ENCODE results near the gene PKP3. TPM values are rescaled to one million over a fixed set of nuclear protein-coding genes. Genes with fewer than 3 reads are reported as not detected.
"Not testable (repeated sequence)": the region's sequence is repeated elsewhere in the genome, so short reads cannot be mapped to it uniquely, and the experiment has no call there.

The PKP3 gene
- total RNA-seq, 1 donor from 2014 or later: not detected

DNA sequence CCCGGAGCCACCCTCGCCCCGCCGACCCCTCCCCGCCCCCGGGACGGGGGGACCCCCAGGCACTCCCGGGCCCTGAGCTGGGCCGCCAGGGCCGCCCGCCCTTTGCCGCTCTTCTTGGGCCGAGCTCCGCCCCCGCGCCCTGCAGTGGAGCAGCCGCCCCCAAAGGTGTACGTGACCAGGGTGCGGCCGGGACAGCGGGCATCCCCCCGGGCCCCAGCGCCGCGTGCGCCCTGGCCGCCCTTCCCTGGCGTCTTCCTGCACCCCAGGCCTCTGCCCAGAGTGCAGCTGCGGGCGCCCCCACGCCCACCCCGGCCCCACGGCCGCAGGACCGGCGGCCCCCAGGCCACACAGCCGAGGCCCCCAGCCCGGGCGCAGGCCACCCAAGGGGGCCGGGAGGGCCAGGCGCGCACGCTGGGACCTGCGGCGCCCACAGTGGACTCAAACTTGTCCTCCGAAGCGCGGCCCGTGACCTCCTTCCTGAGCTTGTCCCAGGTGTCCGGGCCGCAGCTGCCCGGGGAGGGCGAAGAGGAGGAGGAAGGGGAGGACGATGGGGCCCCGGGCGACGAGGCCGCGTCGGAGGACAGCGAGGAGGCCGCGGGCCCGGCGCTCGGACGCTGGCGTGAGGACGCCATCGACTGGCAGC is 17.4 kb upstream of the PKP3 start:
- intact Hi-C loops (cut with micrococcal nuclease): no loop called here

DNA sequence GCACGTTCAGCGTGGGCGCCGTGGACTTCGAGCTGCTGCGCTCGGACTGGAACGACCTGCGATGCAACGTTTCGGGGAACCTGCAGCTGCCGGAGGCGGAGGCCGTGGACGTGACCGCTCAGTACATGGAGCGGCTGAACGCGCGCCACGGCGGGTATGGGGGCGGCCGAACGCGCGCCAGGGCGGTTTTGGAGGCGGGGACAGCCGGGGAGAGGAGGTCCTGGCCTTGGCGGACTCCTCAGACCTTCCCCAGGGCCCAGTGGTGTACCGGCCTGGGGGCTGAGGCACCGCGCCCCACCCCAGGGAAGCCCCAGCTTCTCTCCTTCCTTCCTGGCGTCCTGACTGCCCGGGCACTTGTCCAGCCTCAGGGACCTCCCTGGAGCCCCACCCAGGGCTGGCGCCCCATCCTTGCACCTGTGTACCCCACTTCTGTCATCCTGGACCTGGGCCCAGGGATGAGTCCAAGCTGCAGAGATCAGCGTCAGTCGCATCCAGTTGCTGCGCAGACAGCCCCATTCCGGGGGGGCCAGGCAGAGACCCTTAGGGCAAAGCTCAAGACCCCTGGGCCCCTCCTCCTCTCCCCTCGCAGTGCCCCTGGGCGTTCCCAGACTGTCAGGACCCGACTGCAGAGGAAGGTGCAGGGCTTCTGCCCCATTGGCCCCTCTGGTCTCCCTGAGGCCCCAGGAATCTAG is 16.7 kb upstream of the PKP3 start:
- intact Hi-C loops (cut with micrococcal nuclease): no loop called here

DNA sequence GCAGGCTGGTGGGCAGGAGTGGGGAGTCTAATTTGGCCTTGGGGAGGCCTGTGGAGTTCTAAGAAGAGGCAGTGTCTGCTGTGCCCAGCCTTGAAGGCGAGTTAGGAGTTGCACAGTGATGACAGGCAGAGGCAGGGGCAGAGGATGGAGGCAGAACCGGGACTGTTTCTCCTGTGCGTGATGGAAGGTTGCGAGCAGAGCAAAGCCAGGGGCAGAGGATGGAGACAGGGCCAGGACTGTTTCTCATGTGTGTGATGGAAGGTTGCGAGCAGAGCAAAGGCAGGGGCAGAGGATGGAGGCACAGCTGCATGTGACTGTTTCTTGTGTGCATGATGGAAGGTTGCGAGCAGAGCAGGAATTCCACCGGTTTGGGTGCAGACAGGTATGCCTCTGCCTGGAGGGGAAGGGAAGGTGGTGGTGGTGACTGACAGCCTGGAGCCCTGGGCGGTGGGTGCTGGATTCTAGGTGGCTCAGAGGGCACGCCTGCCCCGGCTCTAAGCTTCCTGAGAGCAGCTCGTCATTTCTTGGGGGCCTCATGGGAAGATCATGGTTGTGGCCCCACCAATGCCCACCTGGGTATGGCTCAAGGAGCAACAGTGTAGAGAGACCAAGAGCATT is 16.0 kb upstream of the PKP3 start:
- intact Hi-C loops (cut with micrococcal nuclease): no loop called here

DNA sequence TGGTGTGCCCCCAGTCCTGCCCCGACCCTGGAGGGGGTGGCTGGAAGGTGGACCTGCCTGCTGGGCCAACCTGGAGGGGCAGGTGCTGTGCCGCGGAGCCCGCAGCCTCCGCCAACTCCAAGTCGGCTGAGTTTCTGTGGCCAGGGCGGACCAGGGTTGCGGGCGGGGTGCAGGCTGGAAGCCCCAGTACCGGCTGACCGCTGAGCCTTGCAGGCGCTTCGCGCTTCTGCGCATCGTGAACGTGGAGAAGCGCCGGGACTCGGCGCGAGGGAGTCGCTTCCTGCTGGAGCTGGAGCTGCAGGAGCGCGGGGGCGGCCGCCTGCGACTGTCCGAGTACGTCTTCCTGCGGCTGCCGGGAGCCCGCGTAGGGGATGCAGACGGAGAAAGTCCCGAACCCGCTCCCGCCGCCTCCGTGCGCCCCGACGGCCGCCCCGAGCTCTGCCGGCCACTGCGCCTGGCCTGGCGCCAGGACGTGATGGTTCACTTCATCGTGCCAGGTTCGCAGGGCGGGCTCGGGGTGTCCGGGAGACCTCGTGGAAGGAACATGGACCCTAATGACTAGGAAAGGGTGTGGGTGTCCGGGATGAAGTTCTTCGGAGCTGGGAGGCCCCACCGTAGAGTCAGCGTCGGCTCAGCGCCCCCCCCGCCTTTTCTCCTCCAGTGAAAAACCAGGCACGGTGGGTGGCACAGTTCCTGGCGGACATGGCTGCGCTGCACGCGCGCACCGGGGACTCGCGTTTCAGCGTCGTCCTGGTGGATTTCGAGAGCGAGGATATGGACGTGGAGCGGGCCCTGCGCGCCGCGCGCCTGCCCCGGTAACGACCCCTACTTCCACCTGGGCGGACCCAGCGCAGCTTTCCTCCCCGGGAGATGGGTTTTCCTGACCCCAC is 14.6 kb upstream of the PKP3 start:
- intact Hi-C loops (cut with micrococcal nuclease): no loop called here

DNA sequence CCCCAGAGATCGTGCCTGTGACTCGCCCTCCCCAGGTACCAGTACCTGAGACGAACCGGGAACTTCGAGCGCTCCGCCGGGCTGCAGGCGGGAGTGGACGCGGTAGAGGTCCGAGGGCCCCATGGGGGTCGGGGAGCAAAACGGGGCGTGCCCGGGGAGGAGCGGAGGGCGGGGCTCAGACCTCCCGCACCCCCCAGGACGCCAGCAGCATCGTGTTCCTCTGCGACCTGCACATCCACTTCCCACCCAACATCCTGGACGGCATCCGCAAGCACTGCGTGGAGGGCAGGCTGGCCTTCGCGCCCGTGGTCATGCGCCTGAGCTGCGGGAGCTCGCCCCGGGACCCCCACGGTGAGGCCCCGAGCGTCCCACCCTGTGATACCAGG is 13.9 kb upstream of the PKP3 start:
- intact Hi-C loops (cut with micrococcal nuclease): no loop called here

DNA sequence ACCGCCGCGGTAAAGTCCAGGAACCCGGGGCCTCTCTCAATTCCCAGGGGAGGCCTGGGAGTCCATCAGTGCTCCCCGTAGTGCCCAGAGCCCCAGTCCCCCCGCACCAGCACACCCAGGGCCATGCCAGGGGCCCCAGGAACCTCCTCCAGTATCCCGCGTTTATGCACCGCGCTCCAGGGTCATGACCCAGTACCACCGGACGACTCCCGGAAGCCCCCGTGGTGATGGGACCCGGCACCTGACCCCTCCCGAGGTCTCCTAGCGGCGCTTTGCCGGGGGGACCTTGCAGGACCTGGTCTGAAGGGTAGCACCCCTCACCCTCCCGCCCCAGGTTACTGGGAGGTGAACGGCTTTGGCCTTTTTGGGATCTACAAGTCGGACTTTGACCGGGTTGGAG is 13.5 kb upstream of the PKP3 start:
- intact Hi-C loops (cut with micrococcal nuclease): no loop called here

DNA sequence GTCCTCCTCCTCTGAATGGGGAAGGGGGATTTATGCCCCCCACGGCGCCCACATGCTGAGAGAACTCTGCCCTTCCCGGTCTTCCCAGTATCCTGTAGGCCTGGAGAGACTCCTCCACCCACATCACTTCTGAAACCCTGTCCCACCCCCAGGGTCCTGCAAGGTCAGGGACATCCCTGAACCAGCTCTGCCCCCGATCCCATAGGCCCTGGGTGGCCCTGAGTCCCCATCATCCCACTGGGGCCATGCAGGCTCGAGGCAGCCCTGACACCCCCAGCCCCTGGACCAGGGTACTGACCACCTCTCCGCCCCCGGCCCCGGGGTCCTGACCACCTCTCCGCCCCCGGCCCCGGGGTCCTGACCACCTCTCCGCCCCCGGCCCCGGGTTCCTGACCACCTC is 13.0 kb upstream of the PKP3 start:
- intact Hi-C loops (cut with micrococcal nuclease): no loop called here

DNA sequence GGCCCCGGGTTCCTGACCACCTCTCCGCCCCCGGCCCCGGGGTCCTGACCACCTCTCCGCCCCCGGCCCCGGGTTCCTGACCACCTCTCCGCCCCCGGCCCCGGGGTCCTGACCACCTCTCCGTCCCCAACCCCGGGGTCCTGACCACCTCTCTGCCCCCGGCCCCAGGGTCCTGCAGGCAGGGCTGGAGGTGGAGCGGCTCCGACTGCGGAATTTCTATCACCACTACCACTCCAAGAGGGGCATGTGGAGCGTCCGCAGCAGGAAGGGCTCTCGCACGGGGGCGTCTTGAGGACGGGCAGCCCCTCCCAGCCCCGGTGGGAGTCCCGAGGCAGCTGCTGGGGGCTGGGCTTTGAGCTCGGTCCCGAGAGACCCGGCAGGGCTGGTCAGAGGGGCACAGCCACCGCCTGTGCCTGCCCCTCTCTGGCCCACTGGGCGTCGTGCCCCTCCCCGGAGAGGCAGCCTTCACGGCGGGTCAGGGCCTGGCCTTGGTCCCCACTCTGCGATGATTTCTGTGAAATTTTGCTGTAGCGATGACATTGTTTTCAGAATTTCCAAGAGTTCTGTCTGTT is 12.4 kb upstream of the PKP3 start:
- intact Hi-C loops (cut with micrococcal nuclease): no loop called here

DNA sequence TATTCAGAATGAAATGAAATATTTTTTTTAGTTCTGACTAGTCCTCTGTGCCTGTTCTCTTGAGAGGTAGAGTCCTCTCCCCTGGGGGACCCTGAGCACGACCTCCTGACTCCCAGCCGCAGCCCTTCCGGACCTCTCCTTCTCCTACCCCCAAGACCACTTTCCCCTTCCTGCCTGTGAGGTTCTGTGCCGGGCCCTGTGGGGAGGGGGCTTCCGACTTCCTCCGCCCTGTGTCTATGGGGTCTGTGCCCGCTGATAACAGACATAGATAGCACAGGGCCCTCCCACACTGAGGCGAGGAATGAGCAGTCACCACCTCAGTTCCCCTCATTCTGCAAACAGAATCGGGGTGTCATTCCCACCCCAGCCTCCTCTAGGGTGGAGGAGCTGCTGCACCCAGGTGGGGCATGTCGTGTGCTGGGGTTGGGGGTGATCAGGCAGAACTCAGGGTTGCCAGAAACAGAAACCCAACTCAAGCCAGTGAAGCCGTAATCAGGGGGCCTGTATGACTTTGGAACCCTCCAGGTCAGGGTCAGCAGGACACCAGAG is 11.9 kb upstream of the PKP3 start:
- intact Hi-C loops (cut with micrococcal nuclease): no loop called here

DNA sequence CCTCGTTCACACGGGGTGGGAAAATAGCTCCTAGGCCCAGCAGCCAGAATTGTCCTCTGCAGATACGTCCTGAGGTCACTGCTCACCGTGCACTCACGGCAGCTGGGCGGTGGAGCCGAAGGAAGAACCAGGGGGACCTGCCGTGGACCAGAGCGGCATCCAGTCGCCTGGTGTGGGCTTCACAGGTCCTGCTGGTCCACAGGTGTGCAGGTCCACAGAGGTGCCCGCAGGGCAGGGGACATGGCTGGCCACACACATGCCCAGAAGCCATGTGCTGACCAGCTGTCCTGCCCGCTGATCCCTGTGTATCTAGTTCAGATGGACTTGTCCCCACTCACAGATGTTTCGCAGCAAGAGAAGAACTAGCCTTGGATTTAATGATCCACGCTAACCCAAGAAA is 10.6 kb upstream of the PKP3 start:
- intact Hi-C loops (cut with micrococcal nuclease): no loop called here

DNA sequence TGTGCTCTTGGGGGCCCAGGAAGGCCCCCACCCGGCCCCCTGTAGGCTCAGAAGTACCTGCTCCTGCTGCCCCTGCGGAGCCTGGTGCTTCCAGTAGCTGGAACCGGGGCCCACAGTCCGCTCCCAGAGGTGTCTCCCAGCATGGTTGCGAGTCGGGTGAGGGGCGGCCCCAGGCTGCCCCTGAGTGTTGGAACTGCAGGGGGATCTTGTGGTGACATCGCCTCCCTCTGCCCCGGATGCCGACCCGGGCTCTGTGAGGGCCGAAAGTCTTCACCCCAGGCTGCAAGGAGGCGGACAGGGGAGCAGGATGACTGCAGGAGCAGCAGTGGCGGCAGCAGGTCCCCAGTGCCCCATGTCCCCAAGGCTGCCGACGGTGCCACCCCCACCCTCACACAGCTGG is 9.5 kb upstream of the PKP3 start:
- intact Hi-C loops (cut with micrococcal nuclease): no loop called here

DNA sequence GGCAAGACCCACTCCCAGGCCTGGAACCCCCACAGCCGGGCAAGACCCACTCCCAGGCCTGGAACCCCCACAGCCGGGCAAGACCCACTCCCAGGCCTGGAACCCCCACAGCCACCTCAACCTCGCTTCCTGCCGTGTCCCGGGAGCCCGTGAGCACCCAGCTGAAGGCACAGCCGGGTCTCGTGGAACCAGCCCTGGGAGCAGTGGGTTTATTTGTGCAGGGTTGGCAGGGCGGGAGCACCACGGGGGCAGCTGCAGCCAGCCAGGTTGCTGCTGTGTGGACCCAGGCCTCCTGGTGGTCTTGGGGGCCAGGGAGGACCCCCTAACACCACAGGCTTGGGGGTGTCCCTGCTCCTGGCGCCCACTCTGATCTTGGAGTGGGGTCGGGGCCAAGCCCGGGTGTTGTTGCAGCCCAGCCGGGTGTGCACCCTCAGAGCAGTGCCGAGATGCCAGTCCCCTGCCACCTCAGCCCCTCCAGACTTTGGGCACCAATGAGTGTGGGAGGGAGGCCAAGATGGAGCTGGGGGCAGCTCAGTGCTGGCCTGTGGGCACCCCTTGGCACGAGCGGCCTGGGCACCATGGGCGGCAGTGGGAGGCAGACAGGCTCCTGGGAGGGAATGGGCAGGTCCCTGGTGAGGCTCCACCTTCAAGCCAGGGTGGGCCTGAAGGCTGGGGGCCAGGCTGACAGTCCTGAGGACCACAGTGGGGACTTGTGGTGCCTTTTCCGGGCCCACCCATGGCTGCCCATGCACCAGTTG is 8.2 kb upstream of the PKP3 start:
- intact Hi-C loops (cut with micrococcal nuclease): no loop called here

DNA sequence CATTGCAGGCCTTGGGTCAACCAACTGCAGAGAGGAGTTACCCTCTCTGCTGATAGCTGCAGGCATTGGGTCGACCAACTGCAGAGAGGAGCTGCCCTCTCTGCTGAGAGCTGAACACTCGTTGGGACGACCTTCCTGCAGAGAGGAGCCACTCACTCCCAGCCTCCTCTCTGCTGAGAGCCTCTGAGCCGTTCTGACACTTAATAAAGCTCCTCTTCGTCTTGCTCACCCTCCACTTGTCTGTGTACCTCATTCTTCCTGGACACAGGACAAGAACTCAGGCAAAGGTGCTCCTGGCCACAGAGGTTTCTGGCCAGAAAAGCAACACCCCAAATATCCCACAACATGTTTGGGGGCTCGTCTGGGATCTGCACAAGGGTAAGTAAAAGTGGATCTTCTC is 7.5 kb upstream of the PKP3 start:
- intact Hi-C loops (cut with micrococcal nuclease): no loop called here

DNA sequence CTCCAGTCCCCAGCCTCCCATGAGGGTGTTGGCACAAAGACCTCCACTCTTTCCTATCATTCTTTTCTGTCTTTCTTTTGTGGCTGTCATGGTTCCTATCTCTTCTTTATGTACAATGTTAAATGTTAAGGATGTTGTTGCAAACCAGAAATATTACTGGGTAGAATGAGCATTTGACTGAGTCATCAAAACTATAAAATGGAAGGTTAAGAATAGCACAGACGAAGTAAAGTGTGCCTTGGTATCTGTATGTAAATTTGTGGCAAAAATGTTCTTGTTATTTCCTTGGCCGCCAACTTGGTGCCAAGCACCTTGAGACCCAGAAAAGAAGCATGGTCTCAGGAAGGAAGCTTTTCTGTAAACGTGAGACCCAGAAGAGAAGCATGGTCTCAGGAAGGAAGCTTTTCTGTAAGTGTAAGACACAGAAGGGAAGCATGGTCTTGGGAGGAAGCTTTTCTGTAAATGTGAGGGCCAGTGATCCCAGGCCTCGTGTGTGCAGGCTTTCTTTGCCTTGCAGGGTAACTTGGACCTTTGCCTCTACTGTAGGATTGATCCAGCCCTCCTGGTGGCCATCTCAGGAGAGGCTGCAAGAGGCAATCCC is 6.7 kb upstream of the PKP3 start:
- intact Hi-C loops (cut with micrococcal nuclease): no loop called here

DNA sequence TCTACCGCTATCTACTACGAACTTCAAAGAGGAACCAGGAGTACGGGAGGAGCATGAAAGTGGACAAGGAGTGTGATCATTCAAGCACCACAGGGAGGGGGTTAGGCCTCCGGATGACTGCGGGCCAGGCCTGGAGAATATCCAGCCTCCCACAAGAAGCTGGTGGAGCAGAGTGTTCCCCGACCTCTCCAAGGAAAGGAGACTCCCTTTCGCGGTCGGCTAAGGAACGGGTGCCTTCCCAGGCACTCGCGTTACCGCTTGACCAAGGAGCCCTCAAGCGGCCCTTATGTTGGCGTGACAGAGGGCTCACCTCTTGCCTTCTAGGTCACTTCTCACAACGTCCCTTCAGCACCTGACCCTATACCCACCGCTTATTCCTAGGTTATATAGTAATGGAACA is 4.6 kb upstream of the PKP3 start:
- intact Hi-C loops (cut with micrococcal nuclease): not testable (repeated sequence)

DNA sequence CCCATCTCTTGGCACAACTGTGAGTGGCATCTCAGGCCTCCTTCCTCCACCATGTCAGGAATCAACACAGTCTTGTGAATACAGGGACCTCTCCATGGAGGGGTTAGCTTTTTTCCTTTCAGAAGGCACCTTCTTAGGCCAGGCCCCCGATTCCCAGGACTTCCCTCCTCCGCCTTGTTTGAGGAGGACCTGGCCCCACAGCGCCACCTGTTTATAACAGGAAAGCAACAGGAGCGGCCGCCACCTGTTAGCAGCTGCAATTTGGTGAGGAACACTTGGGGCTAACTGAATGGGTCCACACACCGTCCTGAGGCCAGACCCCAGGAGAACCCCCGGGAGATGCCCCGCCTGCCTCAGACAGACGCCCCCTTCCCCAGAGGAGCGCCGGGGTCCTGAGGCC is 3.8 kb upstream of the PKP3 start:
- intact Hi-C loops (cut with micrococcal nuclease): no loop called here

DNA sequence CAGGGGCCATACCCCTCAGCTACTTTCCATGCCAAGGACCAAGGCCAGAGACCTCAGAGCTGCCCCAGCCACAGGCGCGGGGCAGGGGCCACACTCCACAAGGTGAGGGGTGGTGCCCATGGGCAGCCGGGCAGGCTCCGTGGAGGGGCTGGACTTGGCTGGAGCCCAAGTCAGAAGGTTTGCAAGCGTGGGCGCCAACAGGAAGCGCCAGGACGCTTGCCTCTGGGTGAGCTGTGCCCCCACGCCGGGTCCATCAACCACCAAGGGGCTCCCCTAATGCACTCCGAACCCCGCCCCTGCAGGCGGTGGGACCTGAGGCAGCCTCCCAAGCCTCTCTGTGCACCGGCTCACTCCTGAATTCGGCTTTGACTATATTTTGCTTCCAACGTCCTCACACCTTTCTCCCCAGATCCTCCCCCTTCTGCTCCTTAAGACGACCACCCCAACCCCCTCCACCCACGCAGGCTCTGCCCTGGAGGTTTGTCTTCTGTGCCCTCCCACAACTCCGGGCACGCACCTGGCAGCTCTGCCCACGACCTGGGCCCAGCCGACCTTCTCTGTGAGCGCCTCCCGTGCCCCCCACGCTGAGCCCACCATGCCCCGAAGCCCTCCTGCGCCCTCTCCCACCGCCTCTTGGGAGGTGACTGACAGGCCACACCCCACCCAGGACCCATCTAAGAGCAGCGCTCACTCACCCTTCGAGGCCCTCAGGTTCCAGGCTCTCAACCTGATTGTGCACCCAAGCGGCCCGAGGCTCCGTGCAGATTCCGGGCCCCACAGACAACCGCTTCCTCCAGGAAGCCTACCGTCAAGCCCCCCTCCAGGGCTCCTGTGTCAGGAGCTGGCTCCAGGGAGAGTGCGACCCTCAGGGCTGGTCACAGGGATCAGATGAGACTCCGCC is 2.6 kb upstream of the PKP3 start:
- intact Hi-C loops (cut with micrococcal nuclease): no loop called here

DNA sequence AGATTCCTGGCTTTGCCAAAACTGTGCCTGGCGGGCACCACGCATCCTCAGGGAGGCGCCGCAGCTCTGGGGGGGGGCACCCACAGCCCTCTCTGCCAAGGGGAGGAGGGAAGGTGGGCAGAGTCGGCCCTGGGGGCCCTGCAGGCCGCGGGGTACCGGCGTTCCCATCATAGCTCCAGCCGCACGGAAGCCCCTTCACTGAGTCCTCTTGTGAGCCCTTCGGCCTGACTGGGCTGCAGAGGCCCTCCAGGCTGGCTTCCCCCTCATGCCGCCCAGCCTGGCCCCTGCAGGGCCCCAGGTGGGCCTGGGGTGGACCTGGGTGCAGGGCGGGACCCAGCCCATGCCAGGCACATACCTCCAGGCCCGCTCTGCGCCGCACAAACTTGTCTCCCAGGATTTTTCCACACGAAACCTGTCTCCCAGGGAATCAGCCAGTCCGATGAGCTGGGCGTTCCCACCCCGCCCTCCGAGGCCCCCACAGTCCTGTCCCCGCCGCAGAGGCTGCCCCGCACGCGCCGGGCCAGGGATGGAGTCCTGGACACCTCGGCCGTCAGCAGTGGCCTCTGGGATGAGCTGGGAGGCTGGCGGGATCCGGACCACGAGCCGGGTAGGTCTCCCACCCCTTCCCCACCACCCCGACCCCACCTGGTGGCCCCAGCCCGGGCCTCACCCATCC is 1.8 kb upstream of the PKP3 start:
- intact Hi-C loops (cut with micrococcal nuclease): no loop called here

Measured in T-helper 2 cell treated with Interferon-gamma antibody and Interleukin-4, amounts not matched to agents 100 ng/mL and 5 ng/mL, for 36 hours (primary cell).